HFFc6 (cell line): Measurements from ENCODE around the gene ABTB2. TPM values are rescaled to one million over a fixed set of nuclear protein-coding genes. Genes with fewer than 3 reads are reported as not detected.

Source experiments
- DNase-seq: peaks from one replicate; pipeline ENCODE4 v3.0.0-alpha.2; 2018
- H3K27ac Mint-ChIP-seq: 2 replicates; pipeline ENCODE4 v1.8.0; 2020; ENCODE audit warnings: mild to moderate bottlenecking, mixed read lengths
- H3K27me3 Mint-ChIP-seq: 2 replicates; pipeline ENCODE4 v1.8.0; 2021; ENCODE audit warnings: mild to moderate bottlenecking, moderate library complexity, mixed read lengths; ENCODE audit not compliant: insufficient read depth
- H3K36me3 Mint-ChIP-seq: 2 replicates; pipeline ENCODE4 v1.8.0; 2021; ENCODE audit warnings: low read depth, mixed read lengths
- H3K4me1 Mint-ChIP-seq: 2 replicates; pipeline ENCODE4 v1.8.0; 2020; ENCODE audit warnings: low read depth, mixed read lengths
- H3K4me3 Mint-ChIP-seq: 2 replicates; pipeline ENCODE4 v1.8.0; 2020; ENCODE audit warnings: mild to moderate bottlenecking, moderate library complexity, mixed read lengths
- H3K9me3 Mint-ChIP-seq: 2 replicates; pipeline ENCODE4 v1.8.0; 2020; ENCODE audit warnings: mild to moderate bottlenecking, mixed read lengths
- CTCF ChIP-seq: fragments of 200-600 bp; sonication (generic); IDR thresholded peaks from 2 replicates; pipeline ENCODE4 v1.5.0; 2021; ENCODE audit warnings: antibody characterized with exemption, mild to moderate bottlenecking
- total RNA-seq, 6 experiments: library from RNA; stranded (reverse); fragmentation: NEBNext Ultra II Directional; extraction: Animal tissue kit (Norgen Biotek cat#: 25700); gene quantifications; 2 replicates in 1 of 6; 3 replicates in 5 of 6; pipeline ENCODE4 v1.2.3, GENCODE V29; 2021

Gene ABTB2
- total RNA-seq, 6 experiments from 2014 or later: 2.5 to 3.6 (median 2.8) TPM

GRCh38 chr11:34136420-34136819 lies 221.4 kb downstream of the ABTB2 start:
- Mint-ChIP-seq H3K27me3 (peaks cover 1% of the 10 kb centered on the region; the same call in 1 of the 2 replicates), H3K27ac (no peak overlapping the region), H3K4me3 (no peak overlapping the region), H3K36me3 (peaks cover 37% of the 10 kb centered on the region), H3K4me1 (no peaks in the 10 kb centered on the region), H3K9me3 (no peaks in the 10 kb centered on the region)
- DNase-seq: no peak
- TF ChIP-seq CTCF: no peak

- H3K27ac Mint-ChIP-seq: no peak overlapping the region
Observed at GRCh38 chr11:34135439-34135838, 222.4 kb downstream of the ABTB2 start.

GRCh38 chr11:34134765-34135164 lies 223.0 kb downstream of the ABTB2 start:
- peaks cover 1% of the 10 kb centered on the region; the same call in 1 of the 2 replicates for H3K27me3 Mint-ChIP-seq
- H3K36me3 Mint-ChIP-seq: peaks cover 40% of the 10 kb centered on the region
- no peak overlapping the region for H3K4me3 Mint-ChIP-seq
- DNase-seq: no peak
- H3K4me1 Mint-ChIP-seq: no peaks in the 10 kb centered on the region
- no peak overlapping the region for H3K27ac Mint-ChIP-seq
- H3K9me3 Mint-ChIP-seq: no peaks in the 10 kb centered on the region
- TF ChIP-seq CTCF: no peak

More at GRCh38 chr11:34135439-34135838, 222.4 kb downstream of the ABTB2 start:
- Mint-ChIP-seq H3K36me3 (peaks cover 39% of the 10 kb centered on the region), H3K9me3 (no peaks in the 10 kb centered on the region), H3K27me3 (peaks cover 1% of the 10 kb centered on the region; the same call in 1 of the 2 replicates), H3K4me3 (no peak overlapping the region), H3K4me1 (no peaks in the 10 kb centered on the region)
- no peak for TF ChIP-seq CTCF
- no peak for DNase-seq

- H3K4me1 Mint-ChIP-seq: no peaks in the 10 kb centered on the region
- H3K27me3 Mint-ChIP-seq: peaks cover 1% of the 10 kb centered on the region; the same call in 1 of the 2 replicates
- H3K36me3 Mint-ChIP-seq: peaks cover 37% of the 10 kb centered on the region
- no peak overlapping the region for H3K4me3 Mint-ChIP-seq
- no peak overlapping the region for H3K27ac Mint-ChIP-seq
- DNase-seq: no peak
- H3K9me3 Mint-ChIP-seq: no peaks in the 10 kb centered on the region
- no peak for TF ChIP-seq CTCF
Observed at GRCh38 chr11:34132261-34132965, 225.4 kb downstream of the ABTB2 start.

- Mint-ChIP-seq H3K4me3 (no peak overlapping the region), H3K27me3 (no peaks in the 10 kb centered on the region; the same call in 1 of the 2 replicates), H3K4me1 (peaks cover 13% of the 10 kb centered on the region), H3K9me3 (no peaks in the 10 kb centered on the region), H3K36me3 (peaks cover 39% of the 10 kb centered on the region), H3K27ac (no peak overlapping the region)
- TF ChIP-seq CTCF: no peak
- DNase-seq: no peak
Observed at GRCh38 chr11:34128824-34129223, 229.0 kb downstream of the ABTB2 start.
